ENCODE measurements around the gene ST3GAL3. TPM values are rescaled to one million over a fixed set of nuclear protein-coding genes. Genes with fewer than 3 reads are reported as not detected.

Gene ST3GAL3
- total RNA-seq, 1 donor from 2014 or later = 18.3 TPM

DNA sequence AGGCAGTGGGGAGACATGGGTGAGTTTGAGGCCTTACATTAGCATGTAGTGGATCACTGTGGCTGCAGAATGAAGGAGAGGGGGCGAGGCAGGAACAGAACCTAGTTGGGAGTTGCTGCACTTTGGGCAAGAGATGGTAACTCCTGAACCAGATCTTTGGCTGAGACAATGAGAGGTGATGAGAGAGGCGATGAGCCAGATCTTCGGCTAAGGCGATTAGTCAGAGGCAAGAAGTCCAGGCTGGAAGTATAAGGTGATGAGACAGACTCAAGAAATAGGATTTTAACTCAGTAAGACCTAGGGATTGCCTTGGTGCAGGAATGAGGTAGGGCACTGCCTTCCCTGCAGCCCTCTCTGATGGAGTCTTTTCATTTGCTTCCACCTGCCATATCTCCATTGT is 217.2 kb downstream of the ST3GAL3 start:
- H3K4me3 ChIP-seq (ENCODE audit: low read depth, low read length) = no peak overlapping the region
- no peak for DNase-seq (ENCODE audit: low read depth)
- TF ChIP-seq, protein P1, sequence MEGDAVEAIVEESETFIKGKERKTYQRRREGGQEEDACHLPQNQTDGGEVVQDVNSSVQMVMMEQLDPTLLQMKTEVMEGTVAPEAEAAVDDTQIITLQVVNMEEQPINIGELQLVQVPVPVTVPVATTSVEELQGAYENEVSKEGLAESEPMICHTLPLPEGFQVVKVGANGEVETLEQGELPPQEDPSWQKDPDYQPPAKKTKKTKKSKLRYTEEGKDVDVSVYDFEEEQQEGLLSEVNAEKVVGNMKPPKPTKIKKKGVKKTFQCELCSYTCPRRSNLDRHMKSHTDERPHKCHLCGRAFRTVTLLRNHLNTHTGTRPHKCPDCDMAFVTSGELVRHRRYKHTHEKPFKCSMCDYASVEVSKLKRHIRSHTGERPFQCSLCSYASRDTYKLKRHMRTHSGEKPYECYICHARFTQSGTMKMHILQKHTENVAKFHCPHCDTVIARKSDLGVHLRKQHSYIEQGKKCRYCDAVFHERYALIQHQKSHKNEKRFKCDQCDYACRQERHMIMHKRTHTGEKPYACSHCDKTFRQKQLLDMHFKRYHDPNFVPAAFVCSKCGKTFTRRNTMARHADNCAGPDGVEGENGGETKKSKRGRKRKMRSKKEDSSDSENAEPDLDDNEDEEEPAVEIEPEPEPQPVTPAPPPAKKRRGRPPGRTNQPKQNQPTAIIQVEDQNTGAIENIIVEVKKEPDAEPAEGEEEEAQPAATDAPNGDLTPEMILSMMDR (conservative IDR thresholded peaks at IDR 0.05; ENCODE audit: low read depth, low read length) = no peak

DNA sequence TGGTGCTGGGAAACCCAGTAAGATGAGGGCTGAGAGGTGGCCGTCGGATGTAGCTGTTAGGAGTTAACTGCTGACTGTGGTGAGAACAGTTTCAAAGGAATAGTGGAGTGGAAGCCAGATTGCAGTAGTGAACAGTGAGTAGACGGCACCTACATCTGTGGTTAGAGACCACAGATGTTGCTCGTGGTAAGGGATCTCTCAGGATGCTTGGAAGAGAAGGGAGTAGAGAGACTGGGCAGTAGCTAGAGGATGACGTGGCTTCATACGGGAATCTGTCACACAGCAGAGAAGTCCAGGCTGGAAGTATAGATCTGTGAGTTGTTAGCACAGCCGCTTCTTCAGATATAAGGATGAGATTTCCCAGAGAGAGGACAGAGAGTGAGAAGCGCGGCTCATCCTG is 218.5 kb downstream of the ST3GAL3 start:
- no peak overlapping the region for H3K4me3 ChIP-seq (ENCODE audit: low read depth, low read length)
- no peak for DNase-seq (ENCODE audit: low read depth)

DNA sequence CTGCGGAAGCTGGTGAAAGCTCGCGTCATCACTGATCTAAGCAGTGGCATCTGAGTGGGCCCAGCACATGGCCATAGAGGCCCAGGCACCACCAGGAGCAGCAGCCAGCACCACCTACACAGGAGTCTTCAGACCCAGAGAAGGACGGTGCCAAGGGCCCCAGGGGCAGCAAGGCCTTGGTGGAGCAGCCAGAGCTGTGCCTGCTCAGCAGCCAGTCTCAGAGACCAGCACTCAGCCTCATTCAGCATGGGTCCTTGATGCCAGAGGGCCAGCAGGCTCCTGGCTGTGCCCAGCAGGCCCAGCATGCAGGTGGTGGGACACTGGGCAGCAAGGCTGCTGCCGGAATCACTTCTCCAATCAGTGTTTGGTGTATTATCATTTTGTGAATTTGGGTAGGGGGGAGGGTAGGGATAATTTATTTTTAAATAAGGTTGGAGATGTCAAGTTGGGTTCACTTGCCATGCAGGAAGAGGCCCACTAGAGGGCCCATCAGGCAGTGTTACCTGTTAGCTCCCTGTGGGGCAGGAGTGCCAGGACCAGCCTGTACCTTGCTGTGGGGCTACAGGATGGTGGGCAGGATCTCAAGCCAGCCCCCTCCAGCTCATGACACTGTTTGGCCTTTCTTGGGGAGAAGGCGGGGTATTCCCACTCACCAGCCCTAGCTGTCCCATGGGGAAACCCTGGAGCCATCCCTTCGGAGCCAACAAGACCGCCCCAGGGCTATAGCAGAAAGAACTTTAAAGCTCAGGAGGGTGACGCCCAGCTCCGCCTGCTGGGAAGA is 223.0 kb downstream of the ST3GAL3 start:
- TF ChIP-seq, protein P1 (conservative IDR thresholded peaks at IDR 0.05; ENCODE audit: low read depth, low read length) = peak; percentile 63
- H3K4me3 ChIP-seq (ENCODE audit: low read depth, low read length) = no peak overlapping the region
- no peak for DNase-seq (ENCODE audit: low read depth)

More for the DNA sequence above, 218.5 kb downstream of the ST3GAL3 start:
- TF ChIP-seq, protein P1 (conservative IDR thresholded peaks at IDR 0.05; ENCODE audit: low read depth, low read length) = no peak

DNA sequence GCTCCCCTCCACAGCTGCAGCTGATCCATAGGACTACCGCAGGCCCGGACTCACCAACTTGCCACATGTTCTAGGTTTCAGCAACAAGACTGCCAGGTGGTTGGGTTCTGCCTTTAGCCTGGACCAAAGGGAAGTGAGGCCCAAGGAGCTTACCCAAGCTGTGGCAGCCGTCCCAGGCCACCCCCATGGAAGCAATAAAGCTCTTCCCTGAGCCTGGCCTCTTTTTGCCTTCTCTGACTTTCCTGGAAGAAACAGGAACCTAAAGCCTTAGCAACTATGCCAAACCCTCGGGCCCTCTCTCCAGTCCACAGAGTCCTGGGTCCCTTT is 223.6 kb downstream of the ST3GAL3 start:
- DNase-seq (ENCODE audit: low read depth) = no peak
- TF ChIP-seq, protein P1 (conservative IDR thresholded peaks at IDR 0.05; ENCODE audit: low read depth, low read length) = no peak
- H3K4me3 ChIP-seq (ENCODE audit: low read depth, low read length) = no peak overlapping the region

DNA sequence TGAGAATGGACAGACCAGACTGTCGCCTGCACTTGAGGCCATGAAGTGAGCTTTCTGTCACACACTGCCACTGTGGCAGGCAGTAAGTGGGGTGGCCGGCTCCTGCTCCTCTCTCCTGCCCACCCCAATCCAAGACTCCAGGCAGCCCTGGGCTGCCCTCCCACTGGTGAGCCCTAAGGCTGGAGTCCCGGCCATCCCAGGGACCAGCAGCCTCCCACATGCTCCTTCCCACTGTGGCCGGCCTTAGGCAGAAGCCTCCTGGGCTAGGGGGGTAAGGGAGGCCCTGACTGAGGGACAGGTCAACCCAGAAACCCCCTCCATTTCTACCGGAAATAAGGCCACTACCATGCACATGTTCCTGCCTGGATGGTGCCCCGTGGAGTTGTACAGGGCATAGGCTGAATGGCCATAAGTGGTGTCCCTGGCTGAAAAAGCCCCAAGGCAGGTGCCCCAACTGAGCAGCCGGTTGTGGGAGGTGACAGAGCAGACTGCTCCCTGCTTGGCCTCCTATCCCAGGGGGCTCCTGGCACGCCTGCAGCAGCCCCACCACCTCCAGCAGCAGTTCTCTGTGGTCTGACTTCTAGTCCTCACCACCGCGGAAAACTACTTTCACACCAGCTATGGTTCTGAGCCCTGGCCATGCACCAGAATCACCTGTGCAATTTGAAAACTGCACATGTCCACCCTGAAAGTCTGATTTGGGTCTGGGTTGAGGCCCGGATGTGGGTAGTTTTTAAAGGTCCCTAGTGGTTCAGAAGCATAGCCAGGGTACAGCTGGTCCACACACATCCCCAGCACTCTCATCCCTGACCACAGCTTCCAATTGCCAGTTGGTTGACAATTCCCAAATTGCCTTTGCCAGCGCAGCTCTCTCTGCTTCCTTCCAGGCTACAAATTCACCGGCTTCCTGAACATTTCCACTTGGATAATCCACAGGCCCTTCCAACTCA is 224.7 kb downstream of the ST3GAL3 start:
- H3K4me3 ChIP-seq (ENCODE audit: low read depth, low read length) = no peak overlapping the region
- TF ChIP-seq, protein P1 (conservative IDR thresholded peaks at IDR 0.05; ENCODE audit: low read depth, low read length) = no peak

DNA sequence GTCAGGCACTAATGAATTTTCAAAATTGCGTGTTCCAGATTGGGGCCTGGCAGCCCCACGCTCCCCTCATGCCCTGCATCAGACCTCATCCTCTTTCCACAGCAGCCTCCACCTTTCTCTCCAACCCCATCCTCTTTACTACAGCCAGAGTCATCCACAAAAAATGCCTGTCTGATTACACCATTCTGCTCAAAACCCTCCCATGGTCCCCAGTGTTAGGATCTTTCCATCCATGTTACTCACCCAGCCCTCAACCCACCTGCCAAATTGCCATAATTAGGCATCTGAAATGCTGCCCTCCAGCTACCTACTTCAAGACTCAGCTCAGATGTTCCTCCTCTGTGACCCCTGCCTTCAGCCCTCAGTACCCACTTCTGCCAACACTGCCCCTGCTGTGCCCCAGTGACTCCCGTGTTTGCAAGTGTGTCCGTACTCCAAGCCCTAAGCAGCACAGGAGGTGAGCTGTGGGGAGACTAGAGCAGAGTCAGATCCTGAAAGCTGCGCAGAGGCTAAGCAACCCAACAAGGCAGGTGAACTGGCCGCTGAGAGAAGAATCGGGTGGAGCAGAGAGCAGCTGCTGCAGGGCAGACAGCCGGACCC is 225.6 kb downstream of the ST3GAL3 start:
- TF ChIP-seq, protein P1 (conservative IDR thresholded peaks at IDR 0.05; ENCODE audit: low read depth, low read length) = no peak
- H3K4me3 ChIP-seq (ENCODE audit: low read depth, low read length) = peak overlapping the region; percentile 49
- DNase-seq (ENCODE audit: low read depth) = no peak

More for the DNA sequence above, 224.7 kb downstream of the ST3GAL3 start:
- DNase-seq (ENCODE audit: low read depth) = no peak

Measured in epithelial cell of proximal tubule (primary cell).